Heart right ventricle (tissue), 16 donors: ENCODE data around the gene MKRN3. TPM values are rescaled to one million over a fixed set of nuclear protein-coding genes. Genes with fewer than 3 reads are reported as not detected.

Experiments used
- ATAC-seq, 8 donors: fragments of 200-7000 bp; cut with Tn5 transposase; one replicate each; pipeline ENCODE4 v1.9.1; 2020; ENCODE audit warnings: mild to moderate bottlenecking in 8 of 8, moderate library complexity in 8 of 8, moderate number of reproducible peaks in 1 of 8
- DNase-seq, 2 donors: peaks; one replicate each; pipeline ENCODE4 v3.0.0-alpha.2; 2020
- H3K27ac ChIP-seq, 10 donors: fragments of 200-600 bp; sonication (generic) in 2 of 10; one replicate each; pipeline versions ENCODE4 v1.5.0 to v1.8.0; 2020 to 2022; ENCODE audit warnings: mild to moderate bottlenecking in 3 of 10
- H3K27me3 ChIP-seq, 7 donors: fragments of 200-600 bp; one replicate each; pipeline ENCODE4 v1.8.0; 2021 to 2022; ENCODE audit warnings: mild to moderate bottlenecking in 2 of 7
- H3K36me3 ChIP-seq, 9 donors: fragments of 200-600 bp; sonication (generic) in 1 of 9; one replicate each; pipeline versions ENCODE4 v1.5.0 to v1.8.0; 2020 to 2022; ENCODE audit warnings: mild to moderate bottlenecking in 2 of 9
- H3K4me1 ChIP-seq, 9 donors: fragments of 200-600 bp; sonication (generic) in 1 of 9; one replicate each; pipeline versions ENCODE4 v1.5.0 to v1.8.0; 2020 to 2022; ENCODE audit warnings: mild to moderate bottlenecking in 4 of 9
- H3K4me3 ChIP-seq, 10 donors: fragments of 200-600 bp; sonication (generic) in 2 of 10; one replicate each; pipeline versions ENCODE4 v1.5.0 to v1.8.0; 2020 to 2022; ENCODE audit warnings: mild to moderate bottlenecking in 7 of 10, moderate library complexity in 2 of 10
- H3K9me3 ChIP-seq, 11 donors: fragments of 200-600 bp in 10 of 11; sonication (generic) in 2 of 11; one replicate each; pipeline versions ENCODE4 v1.5.0 to v1.8.0; 2013 to 2022; ENCODE audit warnings: mild to moderate bottlenecking in 2 of 11, control low read depth in 1 of 11, moderate library complexity in 1 of 11
- WGBS, 2 donors: extraction: QIAGEN DNeasy Blood & Tissue Kit; methylation state at CpG; one replicate each; pipeline ENCODE4 v1.1.7; 2013; ENCODE audit warnings: inconsistent platforms in 1 of 2; 5-methylcytosine and 5-hydroxymethylcytosine counted together
- intact Hi-C, 10 donors: fragments of 100-400 bp; cut with DNase I; formaldehyde crosslinking; loops; one replicate each; pipeline versions ENCODE4 v1.11.1 to v1.14.2; 2022
- polyA plus RNA-seq, 2 donors: library from polyadenylated mRNA; stranded (reverse); fragments of 200-250 nt; gene quantifications; one replicate each; pipeline ENCODE4 v1.2.3, GENCODE V29; 2013
- total RNA-seq, 10 donors: library from RNA; stranded (reverse); fragmentation: NEBNext Ultra II Directional in 3 of 10; extraction: Animal tissue kit (Norgen Biotek cat#: 25700) in 3 of 10; gene quantifications; one replicate each; pipeline versions ENCODE4 v1.2.1 to v1.2.4, GENCODE V29; 2021 to 2023
- TF ChIP-seq, protein P1 (sequence below), 9 donors: fragments of 200-600 bp; sonication (generic) in 2 of 9; IDR thresholded peaks; one replicate each; pipeline versions ENCODE4 v1.5.0 to v1.8.0; 2021 to 2022; ENCODE audit warnings: antibody characterized with exemption in 9 of 9, mild to moderate bottlenecking in 5 of 9, moderate library complexity in 1 of 9
- donor health status: Arrhythmogenic right ventricular cardiomyopathy.
- donor health status: ischemic (EF 13 %, LVEDD 7.1; RV severe dilation, severe dysfunction).
- donor health status: healthy with polysubstance abuse.
- donor health status: DM: no; HTN: yes; CAD: no.
- donor health status: DM: no; HTN: no; CAD: no.
- donor health status: ischemic (EF 25% LVEDD 6.9; RV normal size, moderate dysfunction).
- donor health status: ischemic (EF 25% LVEDD 5.7; RV mildly dilated, moderate dysfunction).
- donor health status: healthy.
- donor health status: DM: yes; HTN: yes; CAD: no.
- donor health status: Ischemic cardiomyopathy.
- donor health status: ischemic (EF 35%, LVEDD 5.7; RV mildly dilated, moderate dysfunction).
- donor health status: nonischemic (EF 11% LVEDD 7.7; RV severe dilation, severe dysfunction).
- donor health status: DM: yes; HTN: yes; CAD: no.
- donor health status: PGD.
- donor health status: ischemic (EF 29% LVEDD 5.4; RV normal size, mild dysfunction).
- donor health status: nonischemic (EF 23%, LVEDD 6.1; RV moderate dilation, normal function).

The MKRN3 gene
- total and polyA plus RNA-seq, 12 donors: 0.04 to 1.9 (median 0.56) TPM; not detected in 6

DNA sequence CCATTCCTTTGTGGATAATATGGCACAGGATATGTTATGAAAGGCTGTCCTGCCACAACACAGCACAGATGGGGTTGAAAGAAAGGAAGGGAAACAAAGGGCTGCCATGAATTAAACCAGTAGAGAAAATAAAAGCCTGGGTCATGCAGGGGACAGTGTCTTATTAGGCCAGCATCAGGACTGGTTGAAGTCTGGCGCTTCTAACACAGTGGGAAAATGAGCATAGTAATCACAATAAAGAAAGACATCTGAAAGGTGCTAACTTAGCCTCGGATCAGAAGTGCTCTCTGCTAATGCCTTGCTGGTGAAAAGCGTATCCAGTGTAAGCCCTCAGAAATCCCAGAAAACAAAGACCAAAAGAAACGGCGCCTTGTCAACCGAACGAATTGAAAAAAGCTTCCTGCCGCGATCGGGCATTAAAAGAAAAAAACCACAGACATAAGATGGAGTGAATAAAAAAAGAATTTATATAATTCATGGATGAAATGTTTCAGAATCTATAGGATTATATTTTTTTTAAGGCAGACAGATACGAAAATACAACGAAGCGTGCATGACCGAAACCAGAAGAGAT, 566 bp upstream of the MKRN3 start:
- DNase-seq (no peak), ATAC-seq (no peak)
- Histone ChIP-seq H3K36me3 (no peaks in the 10 kb centered on the region), H3K27me3 (peaks cover 0 to 46% (median 15%) of the 10 kb centered on the region in 7 donors), H3K9me3 (peaks cover 0 to 11% (median 0%) of the 10 kb centered on the region in 11 donors), H3K27ac (peak overlapping the region in 1 of 10 donors; percentile 23), H3K4me3 (peak overlapping the region in 2 of 10 donors; percentile 15 to 27), H3K4me1 (no peaks in the 10 kb centered on the region)
- intact Hi-C loops: no loop called here
- TF ChIP-seq, protein P1, sequence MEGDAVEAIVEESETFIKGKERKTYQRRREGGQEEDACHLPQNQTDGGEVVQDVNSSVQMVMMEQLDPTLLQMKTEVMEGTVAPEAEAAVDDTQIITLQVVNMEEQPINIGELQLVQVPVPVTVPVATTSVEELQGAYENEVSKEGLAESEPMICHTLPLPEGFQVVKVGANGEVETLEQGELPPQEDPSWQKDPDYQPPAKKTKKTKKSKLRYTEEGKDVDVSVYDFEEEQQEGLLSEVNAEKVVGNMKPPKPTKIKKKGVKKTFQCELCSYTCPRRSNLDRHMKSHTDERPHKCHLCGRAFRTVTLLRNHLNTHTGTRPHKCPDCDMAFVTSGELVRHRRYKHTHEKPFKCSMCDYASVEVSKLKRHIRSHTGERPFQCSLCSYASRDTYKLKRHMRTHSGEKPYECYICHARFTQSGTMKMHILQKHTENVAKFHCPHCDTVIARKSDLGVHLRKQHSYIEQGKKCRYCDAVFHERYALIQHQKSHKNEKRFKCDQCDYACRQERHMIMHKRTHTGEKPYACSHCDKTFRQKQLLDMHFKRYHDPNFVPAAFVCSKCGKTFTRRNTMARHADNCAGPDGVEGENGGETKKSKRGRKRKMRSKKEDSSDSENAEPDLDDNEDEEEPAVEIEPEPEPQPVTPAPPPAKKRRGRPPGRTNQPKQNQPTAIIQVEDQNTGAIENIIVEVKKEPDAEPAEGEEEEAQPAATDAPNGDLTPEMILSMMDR (IDR thresholded peaks at IDR 0.05): no peak
- 86 to 88% methylated on average over 14 of the region's 14 CpGs for WGBS, 2 donors

DNA sequence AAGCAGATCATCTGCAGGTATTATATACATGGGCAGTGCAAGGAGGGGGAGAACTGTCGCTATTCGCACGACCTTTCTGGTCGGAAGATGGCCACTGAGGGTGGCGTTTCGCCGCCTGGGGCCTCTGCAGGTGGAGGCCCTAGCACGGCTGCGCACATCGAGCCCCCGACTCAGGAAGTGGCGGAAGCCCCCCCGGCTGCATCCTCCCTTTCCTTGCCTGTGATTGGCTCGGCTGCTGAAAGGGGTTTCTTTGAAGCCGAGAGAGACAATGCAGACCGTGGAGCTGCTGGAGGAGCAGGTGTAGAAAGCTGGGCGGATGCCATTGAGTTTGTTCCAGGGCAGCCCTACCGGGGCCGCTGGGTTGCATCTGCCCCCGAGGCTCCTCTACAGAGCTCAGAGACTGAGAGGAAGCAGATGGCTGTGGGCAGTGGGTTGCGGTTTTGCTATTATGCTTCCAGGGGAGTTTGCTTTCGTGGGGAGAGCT, 639 bp downstream of the MKRN3 start:
- peak in 1 of 2 donors; percentile 11 for DNase-seq
- H3K27ac ChIP-seq: peak overlapping the region in 2 of 10 donors; percentile 22 to 56
- H3K4me3 ChIP-seq: peak overlapping the region in 5 of 10 donors; percentile 5 to 33 (median 27)
- intact Hi-C loops: no loop called here
- peak in 1 of 8 donors; percentile 44 for ATAC-seq
- peaks cover 0 to 11% (median 0%) of the 10 kb centered on the region in 11 donors for H3K9me3 ChIP-seq
- TF ChIP-seq, protein P1 (IDR thresholded peaks at IDR 0.05): no peak
- WGBS, 2 donors: 79 to 81% methylated on average over 22 of the region's 22 CpGs
- no peaks in the 10 kb centered on the region for H3K4me1 ChIP-seq
- peaks cover 0 to 46% (median 11%) of the 10 kb centered on the region in 7 donors for H3K27me3 ChIP-seq
- no peaks in the 10 kb centered on the region for H3K36me3 ChIP-seq

DNA sequence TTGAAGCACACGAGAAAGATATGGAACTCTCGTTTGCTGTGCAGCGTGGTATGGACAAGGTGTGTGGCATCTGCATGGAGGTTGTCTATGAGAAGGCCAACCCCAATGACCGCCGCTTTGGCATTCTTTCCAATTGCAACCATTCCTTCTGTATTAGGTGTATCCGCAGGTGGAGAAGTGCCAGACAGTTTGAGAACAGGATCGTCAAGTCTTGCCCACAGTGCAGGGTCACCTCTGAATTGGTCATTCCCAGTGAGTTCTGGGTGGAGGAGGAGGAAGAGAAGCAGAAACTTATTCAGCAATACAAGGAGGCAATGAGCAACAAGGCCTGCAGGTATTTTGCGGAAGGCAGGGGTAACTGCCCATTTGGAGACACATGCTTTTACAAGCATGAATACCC, 1.2 kb downstream of the MKRN3 start:
- no peak overlapping the region for H3K4me3 ChIP-seq
- H3K9me3 ChIP-seq: peaks cover 0 to 11% (median 0%) of the 10 kb centered on the region in 11 donors
- H3K36me3 ChIP-seq: no peaks in the 10 kb centered on the region
- intact Hi-C loops: no loop called here
- ATAC-seq: no peak
- H3K27ac ChIP-seq: no peak overlapping the region
- TF ChIP-seq, protein P1 (IDR thresholded peaks at IDR 0.05): no peak
- no peaks in the 10 kb centered on the region for H3K4me1 ChIP-seq
- peaks cover 0 to 41% (median 7%) of the 10 kb centered on the region in 7 donors for H3K27me3 ChIP-seq
- no peak for DNase-seq
- 86 to 90% methylated on average over 8 of the region's 8 CpGs for WGBS, 2 donors

DNA sequence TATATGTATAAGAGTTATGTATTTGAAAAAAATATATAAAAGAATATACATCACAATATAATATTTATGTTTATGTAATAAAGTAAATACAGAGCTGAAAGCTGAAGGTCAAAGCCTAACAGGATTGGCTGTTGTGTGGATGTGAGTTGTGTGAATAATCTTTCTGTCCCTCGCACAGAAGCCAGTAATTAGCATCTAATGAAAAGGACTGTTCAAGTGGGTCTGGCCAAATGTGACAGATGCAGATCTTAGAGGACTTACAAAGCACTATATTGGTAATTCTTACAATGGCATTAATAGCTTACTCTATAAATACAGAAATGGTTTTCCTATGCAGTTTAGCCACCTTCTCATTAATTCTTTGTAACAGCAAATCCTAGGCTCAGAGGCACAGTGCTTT, 2.4 kb downstream of the MKRN3 start:
- 68 to 71% methylated on average over 1 of the region's 1 CpG for WGBS, 2 donors
- peaks cover 0 to 28% (median 0%) of the 10 kb centered on the region in 7 donors for H3K27me3 ChIP-seq
- TF ChIP-seq, protein P1 (IDR thresholded peaks at IDR 0.05): no peak
- no peak for DNase-seq
- H3K9me3 ChIP-seq: peaks cover 0 to 11% (median 0%) of the 10 kb centered on the region in 11 donors
- no peak for ATAC-seq
- intact Hi-C loops: no loop called here
- H3K27ac ChIP-seq: no peak overlapping the region
- H3K4me1 ChIP-seq: no peaks in the 10 kb centered on the region
- no peak overlapping the region for H3K4me3 ChIP-seq
- H3K36me3 ChIP-seq: no peaks in the 10 kb centered on the region
